ENCODE results near the gene GUCY2D.

Gene GUCY2D

GRCh38 chr17:7989781-7990655 is 12.4 kb upstream of the GUCY2D start:
- in situ Hi-C loops (cut with HindIII; ENCODE audit: low sequenced_read_pairs), result no loop called here

- in situ Hi-C loops (cut with HindIII; ENCODE audit: low sequenced_read_pairs), result no loop called here
These were observed 9.9 kb upstream of the GUCY2D start for GRCh38 chr17:7992516-7992915.

GRCh38 chr17:7992924-7993323 is 9.5 kb upstream of the GUCY2D start:
- in situ Hi-C loops (cut with HindIII; ENCODE audit: low sequenced_read_pairs), result no loop called here

- in situ Hi-C loops (cut with HindIII; ENCODE audit: low sequenced_read_pairs), result no loop called here
These were observed 8.3 kb upstream of the GUCY2D start for GRCh38 chr17:7993972-7994589.

- in situ Hi-C loops (cut with HindIII; ENCODE audit: low sequenced_read_pairs), result no loop called here
These were observed 6.7 kb upstream of the GUCY2D start for GRCh38 chr17:7995724-7996123.

- in situ Hi-C loops (cut with HindIII; ENCODE audit: low sequenced_read_pairs), result no loop called here
These were observed 5.2 kb upstream of the GUCY2D start for GRCh38 chr17:7997186-7997585.

GRCh38 chr17:8002721-8003593 is 542 bp downstream of the GUCY2D start:
- in situ Hi-C loops (cut with HindIII; ENCODE audit: low sequenced_read_pairs), result no loop called here

GRCh38 chr17:8003594-8004181 is 1.3 kb downstream of the GUCY2D start:
- in situ Hi-C loops (cut with HindIII; ENCODE audit: low sequenced_read_pairs), result no loop called here

- in situ Hi-C loops (cut with HindIII; ENCODE audit: low sequenced_read_pairs), result no loop called here
These were observed 2.5 kb downstream of the GUCY2D start for GRCh38 chr17:8004899-8005298.

- in situ Hi-C loops (cut with HindIII; ENCODE audit: low sequenced_read_pairs), result no loop called here
These were observed 2.9 kb downstream of the GUCY2D start for GRCh38 chr17:8005357-8005756.

- in situ Hi-C loops (cut with HindIII; ENCODE audit: low sequenced_read_pairs), result no loop called here
These were observed 3.7 kb downstream of the GUCY2D start for GRCh38 chr17:8005967-8006730.

- in situ Hi-C loops (cut with HindIII; ENCODE audit: low sequenced_read_pairs), result no loop called here
These were observed 4.6 kb downstream of the GUCY2D start for GRCh38 chr17:8006836-8007680.

- in situ Hi-C loops (cut with HindIII; ENCODE audit: low sequenced_read_pairs), result no loop called here
These were observed 5.4 kb downstream of the GUCY2D start for GRCh38 chr17:8007836-8008235.

- in situ Hi-C loops (cut with HindIII; ENCODE audit: low sequenced_read_pairs), result no loop called here
These were observed 9.7 kb downstream of the GUCY2D start for GRCh38 chr17:8012045-8012580.

- in situ Hi-C loops (cut with HindIII; ENCODE audit: low sequenced_read_pairs), result no loop called here
These were observed 10.7 kb downstream of the GUCY2D start for GRCh38 chr17:8012996-8013640.

- in situ Hi-C loops (cut with HindIII; ENCODE audit: low sequenced_read_pairs), result no loop called here
These were observed 11.5 kb downstream of the GUCY2D start for GRCh38 chr17:8013731-8014557.

- in situ Hi-C loops (cut with HindIII; ENCODE audit: low sequenced_read_pairs), result no loop called here
These were observed 12.1 kb downstream of the GUCY2D start for GRCh38 chr17:8014558-8014850.

All from DLD1 (cell line).